Activated gamma-delta T cell treated with Interleukin-2 at 50 U/mL for 16 hours (primary cell): ENCODE measurements around the gene FAM83C.
"Not testable (repeated sequence)": the region's sequence is repeated elsewhere in the genome, so short reads cannot be mapped to it uniquely, and the experiment has no call there.

Experiments
- DNase-seq: peaks from one replicate; pipeline ENCODE4 v3.0.0-alpha.2; 2020

FAM83C gene

GRCh38 chr20:35318502-35319157 lies 26.4 kb upstream of the FAM83C start:
- no peak for DNase-seq

DNA sequence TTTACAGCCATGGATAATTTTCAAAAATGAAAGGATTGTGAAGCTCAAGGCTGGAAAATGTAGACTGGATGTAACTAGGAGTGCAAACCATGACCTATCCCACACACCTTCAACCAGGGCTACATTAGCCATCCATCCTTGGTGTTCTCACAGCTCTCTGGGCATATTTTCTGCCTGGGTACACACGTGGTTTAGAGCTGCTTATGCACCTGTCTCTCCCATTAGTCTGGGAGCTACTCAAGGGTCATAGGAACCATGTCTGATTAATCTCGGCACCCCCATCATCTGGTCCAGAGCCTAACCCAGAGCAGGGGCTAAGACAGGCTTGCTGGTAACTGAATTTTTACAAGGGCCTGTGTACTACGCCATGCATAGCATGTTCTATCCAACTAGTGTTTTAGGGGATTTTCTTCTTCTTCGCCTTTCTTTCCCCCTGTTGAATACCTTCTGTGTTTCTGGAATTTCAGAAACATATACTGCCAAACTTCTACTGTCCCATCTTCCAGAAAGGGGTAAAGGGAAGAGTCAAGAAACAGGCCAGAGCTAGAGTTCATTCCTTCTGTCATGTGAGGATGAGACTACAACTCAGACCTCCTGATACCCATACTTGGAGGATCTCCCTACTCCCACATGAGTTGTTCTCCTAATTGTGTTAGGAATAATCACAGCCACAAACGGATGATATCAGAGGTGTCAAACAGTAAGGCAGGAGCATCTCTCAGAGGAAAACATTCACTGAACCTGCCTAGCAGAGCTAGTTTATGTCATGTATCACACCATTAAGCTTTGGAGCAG lies 25.4 kb upstream of the FAM83C start:
- no peak for DNase-seq

GRCh38 chr20:35316086-35316485 lies 23.9 kb upstream of the FAM83C start:
- DNase-seq = no peak

- DNase-seq = not testable (repeated sequence)
Observed at GRCh38 chr20:35315632-35316020, 23.4 kb upstream of the FAM83C start.

GRCh38 chr20:35314816-35315631 lies 22.8 kb upstream of the FAM83C start:
- no peak for DNase-seq

DNA sequence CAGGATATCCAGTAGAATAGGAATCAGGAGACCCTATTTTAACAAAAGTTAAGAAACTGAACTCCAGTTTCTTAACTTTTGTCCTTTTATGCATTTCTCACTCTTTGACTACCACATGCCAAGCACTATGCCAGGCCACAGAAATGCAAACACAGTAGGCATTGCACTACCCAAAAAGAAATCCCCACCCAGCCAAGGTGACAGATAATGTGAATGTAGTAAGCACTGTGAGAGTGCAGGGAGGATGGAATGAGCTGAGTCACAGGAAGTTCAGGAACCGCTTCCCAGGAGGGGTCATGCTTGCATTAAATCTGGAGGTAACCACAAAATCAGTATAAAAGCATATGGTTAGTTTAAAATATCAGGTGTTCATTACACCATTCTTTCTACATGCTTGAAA lies 20.1 kb upstream of the FAM83C start:
- no peak for DNase-seq

DNA sequence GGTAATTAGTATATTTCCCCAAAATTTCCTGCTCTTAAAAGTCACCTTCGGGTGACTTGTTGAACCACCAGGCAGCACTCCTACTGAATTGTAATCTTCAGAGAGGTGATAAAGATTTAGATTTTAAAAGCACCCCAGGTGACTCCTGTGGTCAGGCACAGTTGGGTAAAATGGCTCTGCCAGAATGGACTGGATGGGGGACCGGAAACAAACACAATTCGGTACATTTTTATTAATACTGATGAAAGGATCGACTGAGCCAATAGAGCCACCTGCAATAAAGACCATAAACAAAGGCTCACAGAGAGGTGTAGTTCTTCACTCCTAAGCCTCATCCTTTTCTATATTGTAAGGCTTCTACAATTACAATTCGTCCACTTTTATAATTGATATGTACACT lies 19.6 kb upstream of the FAM83C start:
- DNase-seq = no peak

DNA sequence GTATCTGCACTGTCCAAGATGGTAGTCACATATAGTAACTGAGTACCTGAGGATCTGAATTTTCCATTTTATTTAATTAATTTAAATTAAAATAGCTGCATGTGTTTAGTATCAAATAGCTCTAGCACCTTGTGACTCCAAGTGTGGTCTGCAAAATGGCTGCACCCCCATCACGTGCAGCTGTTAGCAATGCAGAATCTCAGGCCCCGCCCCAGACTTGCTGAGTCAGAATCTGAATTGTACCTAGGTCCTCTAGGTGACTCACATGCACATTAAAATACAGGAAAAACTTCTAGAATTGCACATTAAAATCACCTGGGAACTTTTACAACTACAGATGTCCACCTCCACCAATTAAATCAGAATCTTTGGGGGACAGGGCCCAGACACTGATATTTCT lies 19.2 kb upstream of the FAM83C start:
- DNase-seq = no peak

DNA sequence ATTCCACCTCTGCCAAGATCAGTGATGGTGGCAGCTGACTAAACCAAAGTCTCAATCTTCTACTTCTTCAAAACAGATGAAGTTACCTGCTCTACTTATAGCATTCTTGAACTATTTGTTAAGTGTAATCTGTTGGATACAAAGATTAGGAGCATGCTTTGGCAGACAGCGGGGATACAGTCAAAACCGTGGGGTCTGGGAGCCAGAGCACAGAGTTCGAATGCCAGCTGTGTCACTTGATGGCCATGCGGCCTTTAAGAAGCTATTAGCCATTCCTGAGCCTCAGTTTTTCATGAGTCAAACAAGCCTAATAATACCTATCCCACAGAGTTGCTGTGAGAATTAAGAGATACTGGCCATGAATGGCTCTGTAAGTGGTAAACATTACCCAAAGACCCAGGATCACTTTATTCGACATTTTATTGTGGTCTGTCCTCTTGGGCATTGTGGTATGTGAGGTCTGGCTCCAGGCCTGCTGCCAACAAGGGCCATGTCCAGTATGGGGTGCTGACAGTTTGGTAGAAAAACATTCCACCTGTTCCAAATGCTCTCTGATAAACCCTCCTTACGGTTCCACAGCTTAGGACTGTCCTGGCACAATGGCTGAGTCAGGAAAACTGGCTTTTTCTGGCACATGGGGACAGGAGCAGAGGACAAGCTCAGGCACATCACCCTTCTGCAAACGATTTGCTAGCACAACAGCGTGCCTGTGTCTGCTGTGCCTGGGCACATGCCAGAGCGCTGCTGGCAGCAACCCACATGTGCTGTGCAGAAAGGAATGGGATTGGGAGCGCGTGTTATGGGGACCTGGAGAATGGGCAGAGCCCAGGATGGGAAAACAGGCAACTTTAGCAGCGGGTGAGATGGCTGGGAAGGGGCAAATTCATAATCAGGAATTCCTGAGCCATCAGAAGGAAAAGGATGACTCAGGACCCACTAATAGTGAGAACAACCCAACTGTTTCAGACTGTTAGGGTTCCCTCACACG lies 15.7 kb upstream of the FAM83C start:
- no peak for DNase-seq

DNA sequence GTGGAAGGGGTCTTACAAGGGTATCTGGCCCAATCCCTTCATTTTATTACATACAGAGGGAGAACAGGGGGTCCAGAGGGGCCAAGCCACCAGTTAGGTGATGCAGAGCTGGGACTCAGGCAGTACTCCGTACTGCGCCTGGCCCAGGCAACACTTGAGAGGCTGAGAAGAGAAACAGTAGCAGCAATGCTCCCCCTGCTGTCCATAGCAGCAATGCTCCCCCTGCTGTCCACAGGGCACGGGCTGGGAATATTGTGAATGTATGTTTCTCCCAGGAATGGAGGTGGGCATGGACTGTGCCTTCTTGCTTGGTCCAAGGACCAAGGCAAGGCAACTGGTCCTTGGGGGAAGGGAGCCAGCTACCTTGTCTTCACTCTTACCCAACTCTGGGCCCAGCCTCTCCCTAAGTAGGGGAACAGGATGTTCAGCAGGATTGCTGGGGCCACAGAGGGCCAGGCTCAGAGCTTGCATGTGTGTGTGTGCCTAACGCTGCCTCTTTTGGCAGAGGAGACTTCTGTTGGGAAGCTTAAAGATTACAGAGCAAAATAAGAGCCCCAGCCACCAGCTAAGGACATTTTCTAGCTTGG lies 14.8 kb upstream of the FAM83C start:
- peak; percentile 14 for DNase-seq

DNA sequence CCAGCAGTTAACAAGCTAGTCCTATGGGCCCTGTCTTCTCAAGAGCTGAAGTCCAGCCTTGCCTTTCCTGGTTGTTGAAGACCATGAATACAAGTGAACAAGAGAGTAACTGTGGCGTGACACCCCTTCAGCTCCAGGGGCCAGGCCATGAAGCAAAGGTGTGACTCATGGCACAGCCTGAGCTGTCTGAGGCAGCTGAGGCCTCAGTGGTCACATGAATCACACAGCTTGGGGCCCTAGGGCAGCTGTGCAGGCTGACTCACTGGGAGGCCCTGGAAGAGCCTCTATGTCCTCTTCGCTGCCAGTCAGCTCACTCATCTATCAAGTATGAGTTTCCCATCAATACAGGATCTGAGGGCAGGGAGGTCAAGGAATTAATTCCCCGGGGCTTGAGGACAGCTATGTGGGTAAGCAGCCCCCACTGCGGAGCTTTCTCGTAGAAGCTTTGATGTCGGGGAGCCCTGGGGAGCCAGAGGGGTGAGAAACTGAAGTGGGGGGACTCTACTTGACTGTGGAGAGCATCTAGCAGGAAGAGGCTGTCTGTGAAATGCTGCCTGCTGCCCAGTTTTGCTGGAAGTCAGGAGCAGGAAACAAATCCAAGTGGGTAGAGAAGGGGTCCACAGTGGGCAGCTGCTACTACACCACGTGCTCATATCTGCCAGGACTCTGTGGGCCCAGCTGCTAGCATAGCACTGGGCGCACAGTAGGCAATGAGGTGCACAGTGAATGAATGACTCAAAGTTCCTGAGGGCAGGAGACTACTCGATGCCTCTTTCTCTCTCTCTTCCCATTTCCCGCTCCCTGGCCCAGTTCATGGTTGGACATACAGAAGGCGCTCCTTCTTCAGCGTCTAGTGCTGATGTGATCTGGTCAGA lies 13.7 kb upstream of the FAM83C start:
- peak; percentile 38 for DNase-seq

GRCh38 chr20:35304956-35305355 lies 12.7 kb upstream of the FAM83C start:
- DNase-seq = no peak

GRCh38 chr20:35303735-35304491 lies 11.7 kb upstream of the FAM83C start:
- DNase-seq = peak; percentile 82

- DNase-seq = no peak
Observed at GRCh38 chr20:35303382-35303734, 11.1 kb upstream of the FAM83C start.

GRCh38 chr20:35302421-35303335 lies 10.5 kb upstream of the FAM83C start:
- no peak for DNase-seq

DNA sequence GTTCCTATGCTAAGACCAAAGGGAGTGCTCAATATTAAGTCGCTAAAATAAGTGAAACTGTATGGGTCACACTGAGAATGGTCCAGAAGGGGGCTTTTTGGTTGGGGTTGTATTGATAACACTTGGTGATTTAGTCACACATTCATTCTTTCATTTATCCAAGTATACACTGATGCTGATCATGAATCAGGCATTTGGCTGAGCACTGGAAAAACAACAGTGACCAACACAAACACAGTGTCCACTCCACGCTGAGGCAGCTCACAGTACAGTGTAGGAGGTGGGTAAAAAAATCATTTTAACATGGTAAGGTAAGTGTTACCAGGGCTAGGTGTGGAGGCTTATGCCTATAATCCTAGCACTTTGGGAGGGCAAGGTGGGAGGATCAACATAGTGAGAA lies 9.2 kb upstream of the FAM83C start:
- no peak for DNase-seq

GRCh38 chr20:35300469-35301262 lies 8.4 kb upstream of the FAM83C start:
- no peak for DNase-seq

DNA sequence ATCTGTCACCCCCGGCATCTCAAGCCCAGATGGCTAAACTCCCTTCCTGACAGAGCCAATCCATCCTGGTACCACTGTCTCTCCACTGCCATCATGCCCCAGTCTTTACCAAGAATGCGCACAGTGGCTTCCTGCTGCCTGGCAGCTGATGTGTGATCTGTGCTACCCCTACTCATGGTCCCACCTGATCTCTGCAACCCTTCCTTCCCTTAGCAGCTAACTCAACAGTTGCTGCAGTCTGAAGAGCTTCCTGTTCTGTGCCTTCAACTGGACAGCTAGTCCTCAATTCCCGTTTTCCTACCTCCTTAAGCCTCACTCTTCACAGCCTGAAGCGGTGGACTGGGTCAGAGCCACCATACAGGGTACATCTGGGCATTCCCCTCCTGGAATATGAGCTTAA lies 7.6 kb upstream of the FAM83C start:
- DNase-seq = no peak
